HG02840 (cell line): Measurements from ENCODE around the gene DEFB124.
"Not testable (repeated sequence)": the region's sequence is repeated elsewhere in the genome, so short reads cannot be mapped to it uniquely, and the experiment has no call there.

Experiments used
- ATAC-seq: cut with Tn5 transposase; IDR thresholded peaks from one replicate; pipeline ENCODE4 v1.9.1; 2021; ENCODE audit warnings: mild to moderate bottlenecking, moderate library complexity, moderate number of reproducible peaks; ENCODE audit not compliant: unreplicated experiment, low FRiP score

DEFB124 gene

GRCh38 chr20:31430568-31431115, 44.3 kb downstream of the DEFB124 start:
- no peak for ATAC-seq

GRCh38 chr20:31427576-31427975, 47.4 kb downstream of the DEFB124 start:
- ATAC-seq = not testable (repeated sequence)

- not testable (repeated sequence) for ATAC-seq
Observed at GRCh38 chr20:31426891-31427551, 47.9 kb downstream of the DEFB124 start.

GRCh38 chr20:31425797-31426196, 49.1 kb downstream of the DEFB124 start:
- ATAC-seq = no peak

- no peak for ATAC-seq
Observed at GRCh38 chr20:31418307-31418706, 56.6 kb downstream of the DEFB124 start.

- ATAC-seq = no peak
Observed at GRCh38 chr20:31415653-31416052, 59.3 kb downstream of the DEFB124 start.
